LNCAP (cell line): ENCODE measurements around the gene DOCK10.

Experiments
- TF ChIP-seq, protein P1 (sequence below): fragments of 450-650 bp; IDR thresholded peaks from 2 replicates; pipeline ENCODE4 v1.5.1; 2017; ENCODE audit warnings: mild to moderate bottlenecking

The DOCK10 gene

DNA sequence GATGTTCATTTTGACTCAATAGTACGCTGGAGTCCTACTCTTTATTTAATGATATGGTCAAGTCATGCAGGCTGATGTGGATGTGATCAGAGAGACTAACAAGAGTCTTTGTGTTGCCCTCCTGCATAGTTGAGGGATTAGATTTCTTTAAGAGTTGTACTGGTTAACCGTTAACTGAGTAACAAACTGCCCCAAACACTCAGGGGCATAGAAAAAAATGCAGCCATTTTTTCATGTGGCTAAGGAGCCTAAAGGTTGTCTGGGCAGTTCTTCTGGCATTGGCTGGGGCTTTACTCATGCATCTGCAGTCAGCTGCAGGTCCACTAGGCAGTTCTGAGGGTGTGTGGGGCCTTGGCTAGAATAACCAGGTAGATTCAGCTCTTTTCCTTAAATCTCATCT is 32.5 kb downstream of the DOCK10 start:
- TF ChIP-seq, protein P1, sequence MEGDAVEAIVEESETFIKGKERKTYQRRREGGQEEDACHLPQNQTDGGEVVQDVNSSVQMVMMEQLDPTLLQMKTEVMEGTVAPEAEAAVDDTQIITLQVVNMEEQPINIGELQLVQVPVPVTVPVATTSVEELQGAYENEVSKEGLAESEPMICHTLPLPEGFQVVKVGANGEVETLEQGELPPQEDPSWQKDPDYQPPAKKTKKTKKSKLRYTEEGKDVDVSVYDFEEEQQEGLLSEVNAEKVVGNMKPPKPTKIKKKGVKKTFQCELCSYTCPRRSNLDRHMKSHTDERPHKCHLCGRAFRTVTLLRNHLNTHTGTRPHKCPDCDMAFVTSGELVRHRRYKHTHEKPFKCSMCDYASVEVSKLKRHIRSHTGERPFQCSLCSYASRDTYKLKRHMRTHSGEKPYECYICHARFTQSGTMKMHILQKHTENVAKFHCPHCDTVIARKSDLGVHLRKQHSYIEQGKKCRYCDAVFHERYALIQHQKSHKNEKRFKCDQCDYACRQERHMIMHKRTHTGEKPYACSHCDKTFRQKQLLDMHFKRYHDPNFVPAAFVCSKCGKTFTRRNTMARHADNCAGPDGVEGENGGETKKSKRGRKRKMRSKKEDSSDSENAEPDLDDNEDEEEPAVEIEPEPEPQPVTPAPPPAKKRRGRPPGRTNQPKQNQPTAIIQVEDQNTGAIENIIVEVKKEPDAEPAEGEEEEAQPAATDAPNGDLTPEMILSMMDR = no peak

DNA sequence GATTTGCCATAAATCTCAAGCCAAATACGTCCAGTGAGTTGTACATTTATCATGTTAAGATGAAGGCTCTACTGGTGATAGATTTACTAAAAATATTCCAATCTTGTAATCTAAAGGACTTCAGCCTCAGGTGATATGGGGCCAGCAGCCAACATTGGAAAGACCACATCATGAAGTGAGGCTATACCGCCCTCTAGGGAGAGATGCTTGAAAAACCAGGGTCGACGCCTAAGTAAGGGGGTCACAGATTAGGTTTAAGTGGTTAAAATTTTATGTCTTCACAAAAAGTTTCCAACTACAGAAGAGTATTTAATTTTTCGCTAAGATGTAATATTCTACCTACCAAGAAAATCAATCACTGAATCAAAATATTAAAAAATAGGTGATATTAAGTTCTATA is 33.3 kb downstream of the DOCK10 start:
- TF ChIP-seq, protein P1 = peak; percentile 61

DNA sequence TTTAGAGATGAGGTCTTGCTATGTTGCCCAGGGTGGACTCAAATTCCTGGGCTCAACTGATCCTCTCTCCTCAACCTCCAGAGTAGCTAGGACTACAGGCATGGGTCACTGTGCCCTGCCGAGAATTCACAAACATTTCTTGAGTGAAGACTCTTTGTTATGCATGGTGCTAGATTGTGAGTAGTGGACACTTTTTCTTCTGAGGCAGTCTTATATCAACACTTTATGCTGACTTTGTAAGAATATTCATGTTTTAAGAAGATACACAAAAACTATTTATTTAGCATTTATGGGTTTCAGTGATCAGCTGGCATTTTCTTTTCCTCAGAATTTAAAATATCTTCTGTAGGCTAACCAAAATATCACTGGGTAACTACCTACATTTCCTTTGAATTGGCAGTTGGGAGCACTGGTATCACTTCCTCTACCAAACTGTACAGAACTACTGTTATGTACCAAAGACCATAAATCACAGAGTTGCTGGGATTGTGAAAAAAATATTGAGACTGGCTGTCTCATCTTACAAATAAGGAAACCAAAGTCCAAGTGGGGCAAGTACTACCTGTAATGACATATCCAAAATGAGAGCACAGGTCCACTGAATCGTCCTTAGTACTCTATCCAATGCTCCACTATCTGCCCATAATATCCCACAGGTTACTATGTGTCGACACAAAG is 34.0 kb downstream of the DOCK10 start:
- TF ChIP-seq, protein P1 = no peak

DNA sequence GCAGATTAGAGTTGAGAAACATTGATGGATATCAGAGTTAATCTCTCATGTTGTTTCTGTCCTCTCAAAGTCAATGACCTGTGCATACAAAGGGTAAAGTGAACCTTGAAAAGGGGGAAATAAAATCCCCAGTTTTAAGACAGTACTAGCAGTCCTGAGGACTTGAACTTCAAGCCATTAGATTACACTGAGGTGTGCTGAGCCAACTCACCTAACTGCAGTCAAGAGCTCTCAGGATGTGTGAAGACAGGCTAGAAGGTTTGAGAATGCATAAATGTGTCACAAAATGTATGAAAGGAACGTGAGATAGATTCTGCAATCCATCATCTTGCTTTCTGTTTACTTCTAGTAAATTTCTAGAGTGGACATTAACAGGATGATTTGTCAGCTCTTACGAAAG is 35.5 kb downstream of the DOCK10 start:
- TF ChIP-seq, protein P1 = no peak

DNA sequence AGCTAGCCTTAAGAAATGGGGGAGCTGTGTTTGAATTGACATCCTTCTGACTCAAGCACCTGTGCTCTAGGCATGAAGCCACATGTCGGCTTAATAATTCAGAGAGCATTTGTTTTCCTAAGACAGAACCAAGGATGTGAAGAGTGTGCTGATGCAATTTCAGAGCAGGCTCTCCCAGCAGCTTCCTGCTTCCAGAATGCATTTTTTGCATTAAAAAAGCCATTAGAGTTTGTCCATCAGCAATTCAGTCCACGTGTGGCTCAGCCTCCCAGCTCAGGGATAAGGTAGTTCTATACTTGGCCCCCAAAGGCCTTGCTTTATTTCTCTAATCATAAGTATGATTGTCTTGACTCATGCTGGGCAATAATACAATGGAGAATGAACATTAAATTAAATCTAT is 37.7 kb downstream of the DOCK10 start:
- TF ChIP-seq, protein P1 = no peak

DNA sequence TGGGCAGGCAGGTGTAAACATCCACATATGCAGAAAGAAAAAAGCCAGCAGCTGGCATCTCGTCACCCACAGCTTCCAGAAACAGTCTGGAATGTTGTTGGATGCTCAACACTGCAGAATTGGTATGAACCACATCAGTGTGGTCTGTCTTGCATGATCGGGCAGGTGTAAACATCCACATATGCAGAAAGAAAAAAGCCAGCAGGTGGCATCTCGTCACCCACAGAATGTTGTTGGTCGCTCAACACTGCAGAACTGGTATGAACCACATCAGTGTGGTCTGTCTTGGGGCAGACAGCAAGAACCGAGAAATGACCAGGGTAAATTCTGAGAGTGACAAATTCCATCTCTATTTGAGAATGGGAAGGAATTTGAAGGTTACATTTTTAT is 39.6 kb downstream of the DOCK10 start:
- TF ChIP-seq, protein P1 = no peak

DNA sequence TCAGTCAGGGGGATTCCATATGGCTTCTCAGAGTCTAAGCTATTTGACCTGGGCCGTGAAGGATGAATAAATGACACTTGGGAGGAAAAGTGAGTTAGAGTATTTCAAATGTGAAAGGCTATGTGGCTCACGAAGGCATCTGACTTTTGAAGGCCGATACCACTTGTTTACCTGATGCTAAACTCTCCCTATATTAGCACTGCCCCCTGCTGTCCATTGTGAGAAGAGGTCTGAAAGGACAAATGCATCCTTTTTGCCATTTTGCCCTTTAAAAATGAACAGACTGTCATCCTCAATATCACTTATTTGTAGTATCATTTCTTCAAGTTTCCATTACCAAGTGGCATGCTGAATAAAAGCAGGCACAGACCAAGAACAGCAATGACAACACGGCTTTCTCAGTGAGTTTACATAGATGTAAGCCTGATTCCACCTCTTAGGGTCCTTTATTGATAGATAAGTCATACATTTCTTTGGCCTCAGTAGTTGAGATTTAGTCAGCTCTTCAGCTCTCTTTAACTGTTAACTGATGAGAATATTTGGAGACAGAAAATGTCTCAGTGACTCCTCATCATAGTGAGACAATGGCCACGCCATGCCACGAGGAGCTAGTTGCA is 40.1 kb downstream of the DOCK10 start:
- TF ChIP-seq, protein P1 = peak; percentile 71
